K562 (cell line): ENCODE results near the gene NDUFAF2. TPM values are rescaled to one million over a fixed set of nuclear protein-coding genes. Genes with fewer than 3 reads are reported as not detected.

Experiments used
- ATAC-seq: fragments of 200-7000 bp; cut with Tn5 transposase; 3 replicates; pipeline ENCODE4 v1.9.1; 2020; ENCODE audit warnings: moderate library complexity
- BruUV-seq: library from RNA; stranded (reverse); fragments of 400-500 nt; replicated peaks from 2 replicates; lab custom pipeline; 2021; lab: Mats Ljungman, UMichigan
- CTCF ChIA-PET: fragments of 300-600 bp; formaldehyde crosslinking; extraction: SDS; loops from one replicate; lab custom pipeline; 2021; ENCODE audit warnings: low intra/inter-chr PET ratio; lab: Yijun Ruan, JAX
- POLR2A ChIA-PET: fragments of 300-600, 350-650 bp; sonication (Branson Sonifier 250); formaldehyde crosslinking; extraction: SDS; loops from one replicate; lab custom pipeline; 2021; ENCODE audit warnings: antibody characterized with exemption, inconsistent platforms; lab: Yijun Ruan, JAX
- DNase-seq, 4 experiments: peaks; one replicate each; pipeline versions ENCODE4 v3.0.0 to v3.0.0-alpha.2; 2011 to 2018; ENCODE audit warnings: low spot score in 3 of 4, mixed read lengths in 3 of 4; ENCODE audit errors: extremely low read depth in 1 of 4
- FAIRE-seq: peaks from 2 replicates; lab custom pipeline; 2011; peaks lifted over from hg19 to GRCh38; lab: Jason Lieb, UNC
- H2AFZ ChIP-seq: 2 replicates; pipeline ENCODE4 v1.6.0; 2011; ENCODE audit warnings: low read depth, low read length, control low read depth, inconsistent platforms
- H3K27ac ChIP-seq: fragments of 200-600 bp; 3 replicates; pipeline ENCODE4 v1.8.0; 2011; ENCODE audit warnings: low read depth, mild to moderate bottlenecking, control low read depth, inconsistent platforms, low read length, moderate library complexity, mixed read lengths; ENCODE audit errors: extremely low read depth
- H3K27me3 ChIP-seq, 2 experiments: fragments of 300-600 bp in 1 of 2; 2 replicates in 1 of 2; 3 replicates in 1 of 2; pipeline versions ENCODE4 v1.6.0 to v1.8.0; 2011; ENCODE audit warnings: inconsistent platforms in 2 of 2, low read length in 2 of 2, mild to moderate bottlenecking in 1 of 2, mixed read lengths in 1 of 2, moderate library complexity in 1 of 2; ENCODE audit not compliant: control insufficient read depth in 2 of 2, insufficient read depth in 2 of 2
- H3K36me3 ChIP-seq: fragments of 300-600 bp; 3 replicates; pipeline ENCODE4 v1.8.0; 2011; ENCODE audit warnings: mild to moderate bottlenecking, low read length, inconsistent platforms; ENCODE audit not compliant: control insufficient read depth, insufficient read depth
- H3K4me1 ChIP-seq, 2 experiments: fragments of 200-600 bp in 1 of 2; replicated peaks in 1 of 2; 2 replicates in 1 of 2; 3 replicates in 1 of 2; pipeline versions ENCODE4 v1.5.1 to v1.8.0; 2011; ENCODE audit warnings: inconsistent platforms in 2 of 2, low read length in 2 of 2, mild to moderate bottlenecking in 1 of 2, mixed read lengths in 1 of 2, moderate library complexity in 1 of 2; ENCODE audit not compliant: control insufficient read depth in 2 of 2, insufficient read depth in 2 of 2
- H3K4me2 ChIP-seq: 2 replicates; pipeline ENCODE4 v1.6.1; 2011; ENCODE audit warnings: low read length, control low read depth, inconsistent platforms, mixed read lengths; ENCODE audit not compliant: insufficient read depth
- H3K4me3 ChIP-seq: fragments of 200-600 bp; sonication (generic), shearing (Covaris generic); 2 replicates; pipeline ENCODE4 v1.5.1; 2016; ENCODE audit warnings: control low read depth, inconsistent platforms
- H3K79me2 ChIP-seq: fragments of 200-600 bp; 3 replicates; pipeline ENCODE4 v1.8.0; 2011; ENCODE audit warnings: low read length, inconsistent platforms; ENCODE audit not compliant: control insufficient read depth, insufficient read depth
- H3K9ac ChIP-seq, 2 experiments: 2 replicates each; pipeline versions ENCODE4 v1.6.0 to v1.6.1; 2011; ENCODE audit warnings: low read depth in 2 of 2, low read length in 2 of 2, control low read depth in 1 of 2, inconsistent platforms in 1 of 2, mild to moderate bottlenecking in 1 of 2, mixed read lengths in 1 of 2; ENCODE audit not compliant: insufficient read depth in 1 of 2
- H3K9me1 ChIP-seq: one replicate; pipeline ENCODE4 v1.6.0; 2011; ENCODE audit warnings: inconsistent platforms, mild to moderate bottlenecking, low read length, moderate library complexity; ENCODE audit not compliant: control insufficient read depth, insufficient read depth
- H3K9me3 ChIP-seq: replicated peaks from 2 replicates; pipeline ENCODE4 v1.5.1; 2011; ENCODE audit warnings: low read depth, low read length, inconsistent platforms; ENCODE audit not compliant: control insufficient read depth, insufficient read depth
- H4K20me1 ChIP-seq: replicated peaks from 2 replicates; pipeline ENCODE4 v1.6.1; 2011; ENCODE audit warnings: low read length, inconsistent platforms, mixed read lengths; ENCODE audit not compliant: control insufficient read depth, insufficient read depth
- ARID2 ChIP-seq: fragments of 450-650 bp; IDR thresholded peaks from 2 replicates; pipeline ENCODE4 v1.6.1; 2017; ENCODE audit warnings: antibody characterized with exemption, mild to moderate bottlenecking
- ERF ChIP-seq: fragments of 450-650 bp; formaldehyde crosslinking; IDR thresholded peaks from 2 replicates; pipeline ENCODE4 v1.4.0; 2020; ENCODE audit warnings: mild to moderate bottlenecking, mixed read lengths
- MTA1 ChIP-seq: fragments of 450-650 bp; IDR thresholded peaks from 2 replicates; pipeline ENCODE4 v1.6.1; 2017; ENCODE audit warnings: borderline replicate concordance
- NELFE ChIP-seq: IDR thresholded peaks from 2 replicates; pipeline ENCODE4 v1.6.1; 2011; ENCODE audit warnings: mild to moderate bottlenecking; ENCODE audit not compliant: insufficient read depth, insufficient read length
- POLR3A ChIP-seq: IDR thresholded peaks from 2 replicates; pipeline ENCODE4 v1.6.1; 2011; ENCODE audit warnings: borderline replicate concordance, mild to moderate bottlenecking, moderate library complexity; ENCODE audit not compliant: insufficient read length, insufficient read depth; ENCODE audit errors: extremely low read depth
- RFX5 ChIP-seq: IDR thresholded peaks from 2 replicates; pipeline ENCODE4 v1.6.1; 2011; ENCODE audit warnings: low read depth, mild to moderate bottlenecking, improper control_type of control experiment, low read length
- U2AF1 ChIP-seq: fragments of 200-400 bp; formaldehyde crosslinking; optimal IDR thresholded peaks from 2 replicates; pipeline ENCODE3; 2017; ENCODE audit warnings: mild to moderate bottlenecking, low read depth, low read length, moderate library complexity
- ZNF197 ChIP-seq: fragments of 200-800 bp; sonication (Bioruptor generic); IDR thresholded peaks from 2 replicates; pipeline ENCODE4 v1.6.1; 2016; ENCODE audit warnings: low read depth, missing genetic modification characterization, missing compliant biosample characterization
- ZNF24 ChIP-seq: fragments of 450-650 bp; IDR thresholded peaks from 2 replicates; pipeline ENCODE4 v1.6.1; 2016
- WGBS: fragments of 100-300 bp; shearing (Covaris generic); methylation state at CpG from one replicate; pipeline ENCODE4 v1.1.6; 2016; ENCODE audit warnings: low coverage, mixed read lengths; ENCODE audit not compliant: insufficient coverage; ENCODE audit errors: missing lambda C conversion rate; 5-methylcytosine and 5-hydroxymethylcytosine counted together
- in situ Hi-C: fragments of 300-500 bp; cut with MboI; formaldehyde crosslinking; loops from 4 replicates; pipeline ENCODE4 v1.15.0; 2018; ENCODE audit warnings: inconsistent platforms, mixed read lengths
- intact Hi-C: fragments of 100-400 bp; cut with micrococcal nuclease; formaldehyde crosslinking; loops from 2 replicates; pipeline ENCODE4 v1.14.2; 2022
- polyA plus RNA-seq, 8 experiments: library from polyadenylated mRNA; depleted of rRNA in 4 of 8; stranded (reverse) in 5 of 8; unstranded in 3 of 8; fragments of >200 nt; fragmentation: Nextera tagmentation in 2 of 8; fragmentation: Illumina TruSeq in 1 of 8; extraction: Ambion mirVana in 2 of 8; extraction: Trizol in 1 of 8; gene quantifications; 2 replicates each; pipeline versions ENCODE4 v1.2.1 to v1.2.3, GENCODE V29; 2011 to 2014; ENCODE audit warnings: inconsistent platforms in 1 of 8, missing spikeins in 1 of 8
- total RNA-seq, 7 experiments: library from RNA; depleted of rRNA in 6 of 7; stranded (reverse); fragments of >200 nt in 6 of 7; fragmentation: Illumina TruSeq in 2 of 7; extraction: Trizol in 2 of 7; gene quantifications; 2 replicates each; pipeline versions ENCODE4 v1.2.1 to v1.2.3, GENCODE V29; 2011 to 2021; ENCODE audit warnings: low replicate concordance in 1 of 7
- TF ChIP-seq, protein P1 (sequence below): fragments of 450-650 bp; formaldehyde crosslinking; IDR thresholded peaks from 2 replicates; pipeline ENCODE4 v1.4.0; 2020; ENCODE audit warnings: mild to moderate bottlenecking, moderate library complexity

NDUFAF2 gene
- total and polyA plus RNA-seq, 9 of the 15 experiments (the other 6 are each of a cell fraction or from before 2014, with no cell fraction given) = 56.0 to 155 (median 95.9) TPM

DNA sequence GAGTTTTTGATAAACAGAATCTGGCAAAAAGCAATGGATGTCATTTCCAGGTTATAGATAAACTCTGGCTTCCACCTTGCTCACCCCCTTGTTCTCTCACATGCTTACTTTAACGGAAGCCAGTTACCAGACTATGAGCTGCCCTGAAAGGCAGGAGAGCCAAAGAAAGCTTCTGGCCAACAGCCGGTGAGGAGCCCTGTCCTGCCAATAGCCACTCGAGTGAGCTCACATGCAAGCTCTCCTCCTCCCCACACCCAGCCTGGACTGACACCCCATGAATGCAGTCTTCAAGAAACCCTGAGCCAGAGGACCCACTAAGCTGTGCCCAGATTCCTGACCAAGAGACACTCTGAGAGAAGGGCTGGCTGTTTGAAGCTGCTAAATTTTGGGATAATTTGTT lies 231.6 kb downstream of the NDUFAF2 start:
- Histone ChIP-seq H3K4me2 (no peak overlapping the region), H3K79me2 (no peaks in the 10 kb centered on the region), H3K27ac (no peak overlapping the region), H4K20me1 (0 out of 2 replicates have a peak, but pooled peaks cover 2% of the 10 kb centered on the region), H3K27me3 (no peaks in the 10 kb centered on the region), H3K4me3 (no peak overlapping the region), H2AFZ (no peak overlapping the region), H3K9me3 (no peaks in the 10 kb centered on the region), H3K9ac (no peak overlapping the region), H3K9me1 (no peaks in the 10 kb centered on the region), H3K36me3 (no peaks in the 10 kb centered on the region), H3K4me1 (no peaks in the 10 kb centered on the region)
- no TSS peak for BruUV-seq
- CTCF ChIA-PET = no interaction called here
- 20% methylated on average over 3 of the region's 3 CpGs for WGBS
- POLR2A ChIA-PET = no interaction called here
- in situ Hi-C loops = no loop called here
- no peak for ATAC-seq
- intact Hi-C loops = no loop called here
- TF ChIP-seq ARID2 (no peak), NELFE (no peak), ZNF197 (CRISPR knock-in tag) (no peak), POLR3A (no peak), U2AF1 (no peak), ZNF24 (no peak), ERF (no peak), RFX5 (no peak), MTA1 (no peak)
- TF ChIP-seq, protein P1, sequence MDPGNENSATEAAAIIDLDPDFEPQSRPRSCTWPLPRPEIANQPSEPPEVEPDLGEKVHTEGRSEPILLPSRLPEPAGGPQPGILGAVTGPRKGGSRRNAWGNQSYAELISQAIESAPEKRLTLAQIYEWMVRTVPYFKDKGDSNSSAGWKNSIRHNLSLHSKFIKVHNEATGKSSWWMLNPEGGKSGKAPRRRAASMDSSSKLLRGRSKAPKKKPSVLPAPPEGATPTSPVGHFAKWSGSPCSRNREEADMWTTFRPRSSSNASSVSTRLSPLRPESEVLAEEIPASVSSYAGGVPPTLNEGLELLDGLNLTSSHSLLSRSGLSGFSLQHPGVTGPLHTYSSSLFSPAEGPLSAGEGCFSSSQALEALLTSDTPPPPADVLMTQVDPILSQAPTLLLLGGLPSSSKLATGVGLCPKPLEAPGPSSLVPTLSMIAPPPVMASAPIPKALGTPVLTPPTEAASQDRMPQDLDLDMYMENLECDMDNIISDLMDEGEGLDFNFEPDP (CRISPR knock-in tag) = no peak
- FAIRE-seq = no peak
- no peak for DNase-seq
